Stimulated activated CD4-positive, alpha-beta T cell treated with anti-CD3 and anti-CD28 coated beads, Interleukin-12 subunit alpha, Interleukin-12 subunit beta, amount 100 ng/mL, for 4 hours (primary cell): Measurements from ENCODE around the gene EEFSEC.

Experiments
- DNase-seq: peaks from one replicate; pipeline ENCODE4 v3.0.0-alpha.2; 2020

The EEFSEC gene

GRCh38 chr3:128456776-128457715 is 303.8 kb downstream of the EEFSEC start:
- DNase-seq = no peak

- no peak for DNase-seq
Observed at GRCh38 chr3:128457937-128458336, 304.7 kb downstream of the EEFSEC start.
